Stimulated activated CD4-positive, alpha-beta T cell treated with anti-CD3 and anti-CD28 coated beads, Interleukin-15, amount 100 ng/mL, for 1 hour (primary cell): Measurements from ENCODE around the gene CFAP92.
A peak's percentile ranks its signal among the peaks of the same experiment; 100 is the strongest.

Source experiments
- DNase-seq, 2 donors: peaks; one replicate each; pipeline ENCODE4 v3.0.0-alpha.2; 2020; ENCODE audit warnings: low read depth in 1 of 2, low spot score in 1 of 2

Gene CFAP92

DNA sequence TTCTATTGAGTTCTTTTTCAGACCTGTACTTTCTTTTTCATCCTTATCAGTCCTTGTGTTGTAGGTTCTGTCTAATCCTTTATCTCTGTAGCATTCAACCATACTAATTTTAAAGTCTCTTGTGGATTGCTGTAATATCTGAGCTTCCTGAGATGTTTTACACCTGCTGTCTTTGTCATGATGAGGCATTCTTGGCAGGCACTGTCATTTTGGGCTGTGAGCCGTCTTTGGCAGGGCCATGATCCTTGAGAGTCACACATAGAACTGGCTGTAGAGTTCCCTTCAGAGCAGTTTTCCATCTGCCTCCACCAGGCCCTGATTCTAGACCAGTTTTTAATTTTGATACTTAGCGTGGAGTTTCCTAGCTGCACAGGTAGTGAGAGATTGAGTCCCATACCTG lies 13.9 kb upstream of the CFAP92 start:
- DNase-seq, result no peak

DNA sequence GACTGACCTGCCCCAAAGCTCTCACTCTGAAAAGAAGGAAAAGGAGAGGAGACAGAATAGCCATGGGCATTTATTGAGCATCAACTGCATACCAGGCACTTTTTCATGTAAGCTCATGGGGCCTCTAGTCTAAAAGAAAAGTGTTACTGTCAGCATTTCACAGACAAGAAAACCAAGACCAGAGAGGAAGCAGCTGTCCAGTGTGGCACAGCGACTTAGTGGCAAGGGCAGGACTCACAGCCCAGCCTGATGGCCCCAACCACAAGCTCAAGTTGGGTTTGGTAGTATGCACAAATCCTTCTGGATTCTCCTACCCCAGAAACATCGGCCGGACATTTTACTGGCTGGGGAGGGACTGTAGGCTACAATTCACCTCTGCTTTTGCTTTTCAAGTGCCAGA lies 13.0 kb upstream of the CFAP92 start:
- DNase-seq, result no peak

DNA sequence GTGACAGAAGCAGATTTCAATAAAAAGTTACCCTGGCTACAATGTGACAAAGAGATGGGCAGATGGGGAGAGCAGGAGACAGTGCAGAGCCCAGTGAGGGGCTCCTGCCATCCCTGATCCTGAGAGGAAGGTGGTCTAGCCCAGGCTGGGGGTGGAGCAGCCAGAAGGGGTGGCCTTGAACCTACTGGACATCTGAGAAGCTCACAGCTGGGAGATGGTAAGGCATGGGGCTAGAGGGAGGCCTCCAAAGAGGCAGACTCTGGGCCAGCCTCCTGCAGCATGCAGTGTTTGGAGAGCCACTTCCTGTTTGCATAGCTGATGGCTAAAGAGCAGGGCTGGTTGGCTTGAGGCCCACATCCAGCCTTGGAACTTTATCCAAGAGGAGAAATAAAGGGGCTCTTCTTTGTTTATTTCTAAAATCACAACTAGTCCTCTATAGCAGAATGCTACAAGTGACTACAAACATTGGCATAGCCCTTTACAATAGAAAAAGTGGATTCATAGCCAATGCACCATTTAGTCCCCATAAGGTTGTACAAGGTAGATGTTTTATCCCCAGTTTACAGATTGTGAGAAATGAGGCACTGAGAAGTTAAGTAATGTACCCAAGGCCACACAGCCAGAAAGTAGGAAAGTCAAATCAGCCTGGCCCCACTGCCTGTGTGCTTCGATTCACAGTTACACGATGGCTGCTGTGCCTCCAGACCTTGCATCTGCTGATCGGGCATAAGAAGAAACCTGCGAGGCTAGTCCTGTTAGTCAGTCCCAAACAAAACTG lies 11.8 kb upstream of the CFAP92 start:
- DNase-seq, result no peak

DNA sequence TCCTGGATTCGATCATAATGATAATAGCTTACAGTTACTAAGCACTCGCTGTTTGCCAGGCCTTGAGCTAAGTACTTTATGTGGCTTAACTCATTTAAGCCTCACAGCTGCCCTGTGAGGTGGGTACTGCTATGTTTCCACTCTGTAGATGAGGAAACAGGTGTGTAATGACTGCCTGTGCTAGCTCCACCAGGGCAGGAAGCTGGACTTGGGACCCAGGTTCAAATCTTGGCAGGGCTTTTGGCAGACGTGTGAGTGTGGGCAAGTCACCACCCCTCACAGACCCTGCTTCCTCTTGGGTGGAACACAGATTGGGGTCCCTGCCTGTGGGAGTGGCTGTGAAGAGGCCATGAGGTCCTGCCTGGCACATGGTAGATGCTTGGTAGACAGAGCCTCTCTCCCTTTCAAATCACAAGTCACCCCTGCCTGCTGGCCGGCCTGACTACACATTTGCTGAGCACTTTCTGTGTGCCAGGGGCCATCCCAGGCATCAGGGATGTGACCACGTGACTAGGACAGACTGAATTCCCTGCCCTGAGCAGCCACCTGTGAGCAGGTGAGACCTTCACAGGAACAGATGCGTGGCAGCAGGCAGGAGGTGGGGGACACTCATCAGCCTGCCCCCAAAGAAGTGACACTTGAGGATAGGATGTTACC lies 10.9 kb upstream of the CFAP92 start:
- no peak for DNase-seq

DNA sequence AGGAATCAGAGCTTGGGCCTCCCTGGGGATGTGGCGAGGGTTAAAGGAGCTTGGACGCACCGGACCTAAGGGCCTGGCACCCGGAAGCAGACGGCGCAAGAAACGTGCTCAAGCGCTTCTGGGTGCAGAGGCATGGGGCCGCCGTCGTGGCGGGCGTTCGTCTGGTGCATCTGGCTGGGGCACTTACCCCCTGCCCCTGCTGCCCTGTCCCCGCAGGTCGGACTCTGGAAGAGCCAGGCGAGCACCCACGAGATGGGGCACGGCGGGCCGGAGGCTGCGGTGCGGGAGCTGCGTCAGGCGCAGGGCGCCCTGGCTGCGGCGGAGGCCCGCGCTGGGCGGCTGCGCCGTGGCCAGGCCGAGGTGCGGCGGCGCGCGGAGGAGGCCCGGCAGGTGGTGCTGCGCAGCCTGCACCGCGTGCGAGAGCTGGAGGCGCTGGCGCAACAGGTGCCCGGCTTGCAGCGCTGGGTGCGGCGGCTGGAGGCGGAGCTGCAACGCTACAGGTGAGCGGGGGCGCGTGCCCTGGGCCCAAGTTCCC lies 9.8 kb upstream of the CFAP92 start:
- peak; percentile 20 to 37 for DNase-seq

DNA sequence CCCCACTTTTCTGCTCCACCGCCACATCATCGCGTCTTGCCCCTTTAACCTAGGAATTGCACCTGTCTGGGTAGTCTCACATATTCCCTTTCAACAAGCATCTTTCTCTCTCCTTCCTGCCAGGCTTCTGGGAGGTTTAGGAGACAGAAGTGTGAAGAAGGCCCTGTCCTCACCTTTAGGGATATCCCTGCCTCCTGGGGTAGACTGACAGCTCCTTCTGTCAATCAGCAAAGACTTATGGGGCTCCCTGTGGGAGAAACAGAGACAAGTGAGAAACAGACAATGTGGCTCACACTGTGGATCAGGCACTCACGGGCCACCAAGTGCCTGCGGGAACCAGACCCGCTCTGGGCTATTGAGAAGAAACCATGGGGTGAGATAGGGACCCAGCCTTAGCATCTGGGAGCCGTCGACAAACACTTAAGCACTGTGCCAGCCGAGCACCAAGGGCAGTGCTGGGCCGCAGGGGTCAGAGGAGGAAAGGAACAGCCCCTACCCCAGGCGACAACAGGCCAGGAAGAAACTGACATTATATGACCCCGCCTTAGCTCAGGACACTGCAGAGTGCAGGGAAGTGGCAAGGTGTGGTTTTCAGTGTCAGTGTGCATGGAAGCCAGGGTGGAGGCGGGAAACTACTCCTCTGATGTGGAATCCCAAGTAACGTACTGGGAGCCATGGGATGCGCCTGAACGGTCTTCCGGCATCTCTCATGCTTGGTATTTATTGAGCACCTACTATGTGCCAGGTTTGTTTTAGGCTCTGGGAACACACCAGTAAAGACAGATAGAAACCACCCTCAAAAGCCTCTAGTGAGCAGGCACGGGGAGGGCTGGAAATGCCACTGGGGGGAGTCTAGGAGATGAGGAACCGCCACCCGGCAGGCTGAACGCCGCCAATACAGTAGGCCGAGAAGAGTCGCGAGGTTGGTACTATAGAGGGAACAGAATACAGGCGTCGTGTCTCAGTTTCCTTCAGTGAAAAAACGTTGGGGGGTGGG lies 9.0 kb upstream of the CFAP92 start:
- DNase-seq, result no peak

DNA sequence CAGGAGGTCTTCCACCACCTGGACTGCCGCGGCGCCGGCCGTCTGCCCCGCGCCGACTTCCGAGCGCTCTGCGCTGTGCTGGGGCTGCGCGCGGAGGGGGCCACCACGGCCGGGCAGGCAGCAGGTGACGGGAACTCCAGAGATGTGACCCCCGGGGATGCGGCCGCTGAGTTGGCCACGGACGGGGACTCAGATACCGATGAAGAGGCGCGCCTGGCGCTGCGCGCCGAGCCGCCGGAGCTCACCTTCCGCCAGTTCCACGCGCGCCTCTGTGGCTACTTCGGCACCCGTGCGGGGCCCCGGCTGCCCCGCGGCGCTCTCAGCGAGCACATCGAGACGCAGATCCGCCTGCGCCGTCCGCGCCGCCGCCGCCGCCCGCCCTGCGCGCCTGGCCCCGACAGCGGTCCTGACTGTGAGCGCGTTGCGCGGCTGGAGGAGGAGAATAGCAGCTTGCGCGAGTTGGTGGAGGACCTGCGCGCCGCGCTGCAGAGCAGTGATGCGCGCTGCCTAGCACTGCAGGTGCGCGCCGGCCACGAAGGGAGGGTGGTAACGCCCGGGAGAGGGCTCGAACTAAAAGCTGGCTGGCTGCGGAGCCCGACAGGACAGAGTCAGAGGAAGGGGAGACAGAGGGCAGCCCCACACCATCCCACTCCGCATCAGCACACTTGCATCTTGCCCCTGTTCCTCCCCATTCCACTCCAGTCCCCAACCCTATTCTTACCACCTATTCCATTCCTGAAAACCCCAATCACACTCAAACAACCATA lies 8.1 kb upstream of the CFAP92 start:
- DNase-seq, result no peak

DNA sequence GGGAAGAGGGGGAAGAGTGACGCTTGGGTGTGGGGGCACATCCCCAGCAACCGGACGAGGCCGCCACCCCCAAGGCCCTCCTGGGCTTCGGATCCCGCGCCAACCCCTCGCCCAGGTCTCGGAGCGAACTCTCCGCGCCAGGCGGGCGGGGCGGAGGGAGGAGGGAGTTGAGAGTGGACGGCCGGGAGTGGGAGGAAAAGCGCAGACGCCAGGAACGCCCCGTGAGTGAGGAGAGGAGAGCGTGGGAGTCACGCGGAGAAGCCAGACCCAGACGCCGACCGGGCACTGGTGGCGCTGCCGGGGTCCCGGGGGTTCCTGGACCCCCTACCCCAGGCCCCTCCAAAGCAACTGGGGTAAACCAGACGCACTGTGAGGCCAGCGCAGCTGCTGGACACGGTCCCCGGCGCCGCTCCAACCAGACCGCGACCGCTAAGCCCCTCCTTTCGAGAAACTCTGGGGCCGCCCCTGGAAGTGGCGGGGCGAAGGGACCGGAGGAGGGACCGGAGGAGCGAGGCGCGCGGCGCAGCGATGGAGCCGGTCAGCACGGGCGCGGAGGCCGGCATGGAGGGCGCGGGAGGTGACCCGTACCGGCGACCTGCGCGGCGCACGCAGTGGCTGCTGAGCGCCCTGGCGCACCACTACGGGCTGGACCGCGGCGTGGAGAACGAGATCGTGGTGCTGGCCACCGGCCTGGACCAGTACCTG lies 7.4 kb upstream of the CFAP92 start, which contains the start of gene EFCC1:
EFCC1 (plus strand) TSS at position 204 of the 705 bp plus-strand sequence; CDS start at position 529, 325 bp downstream.
- DNase-seq, result no peak

DNA sequence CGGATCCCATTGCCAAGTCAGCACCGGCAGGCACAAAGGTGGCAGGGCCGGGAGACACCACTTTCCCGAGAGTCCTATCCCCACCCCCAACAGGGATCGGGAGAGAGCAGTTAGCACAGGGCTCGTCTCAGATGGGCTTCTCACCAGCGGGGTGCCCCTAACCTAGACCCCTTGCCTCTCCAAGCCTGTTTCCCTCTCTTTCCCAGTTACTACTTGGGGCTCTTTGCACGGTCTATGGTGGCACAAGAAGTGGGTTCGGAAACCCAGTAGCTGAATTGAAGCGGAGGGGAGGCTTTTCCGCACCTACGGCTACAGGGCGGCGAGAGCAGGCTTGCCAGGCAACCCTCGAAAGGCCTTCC lies 6.8 kb upstream of the CFAP92 start:
- DNase-seq, result no peak

DNA sequence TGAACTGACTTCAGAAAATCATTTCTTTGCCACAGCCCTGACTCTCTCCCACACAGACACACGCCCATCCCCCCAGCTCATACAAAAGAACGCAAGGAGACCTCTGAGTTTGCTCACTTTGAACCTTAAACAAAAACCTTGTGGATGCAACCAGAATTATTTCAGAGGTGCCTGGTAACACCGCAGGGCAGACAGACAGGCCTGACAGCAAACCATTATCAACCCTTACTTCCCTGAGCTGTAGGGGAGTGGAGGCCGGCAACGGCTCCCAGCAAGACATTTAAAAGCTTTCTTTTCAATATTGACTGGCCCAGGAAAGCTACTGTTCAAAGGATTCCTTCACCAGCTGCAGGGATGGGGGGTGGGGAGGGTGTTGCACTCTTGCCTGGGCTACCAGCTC lies 5.2 kb upstream of the CFAP92 start:
- DNase-seq, result no peak

DNA sequence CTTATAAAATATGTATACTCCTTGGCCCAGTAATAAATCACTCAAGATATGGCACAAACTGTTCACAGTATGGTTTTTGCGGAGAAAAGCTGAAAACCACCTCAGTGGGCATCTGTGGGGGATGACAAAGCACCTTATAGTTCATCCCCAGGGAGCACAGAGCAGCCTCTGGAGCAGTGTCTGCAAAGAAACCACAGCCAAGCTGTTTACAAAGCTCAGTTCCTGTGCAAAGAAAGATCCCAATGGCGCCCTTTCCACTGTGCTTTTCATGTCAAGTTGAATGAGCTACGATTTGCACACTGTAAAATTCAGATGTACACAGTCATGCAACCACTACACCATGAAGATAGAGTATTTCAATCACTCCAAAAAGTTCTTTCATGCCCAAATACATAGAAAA lies 4.7 kb upstream of the CFAP92 start:
- no peak for DNase-seq

DNA sequence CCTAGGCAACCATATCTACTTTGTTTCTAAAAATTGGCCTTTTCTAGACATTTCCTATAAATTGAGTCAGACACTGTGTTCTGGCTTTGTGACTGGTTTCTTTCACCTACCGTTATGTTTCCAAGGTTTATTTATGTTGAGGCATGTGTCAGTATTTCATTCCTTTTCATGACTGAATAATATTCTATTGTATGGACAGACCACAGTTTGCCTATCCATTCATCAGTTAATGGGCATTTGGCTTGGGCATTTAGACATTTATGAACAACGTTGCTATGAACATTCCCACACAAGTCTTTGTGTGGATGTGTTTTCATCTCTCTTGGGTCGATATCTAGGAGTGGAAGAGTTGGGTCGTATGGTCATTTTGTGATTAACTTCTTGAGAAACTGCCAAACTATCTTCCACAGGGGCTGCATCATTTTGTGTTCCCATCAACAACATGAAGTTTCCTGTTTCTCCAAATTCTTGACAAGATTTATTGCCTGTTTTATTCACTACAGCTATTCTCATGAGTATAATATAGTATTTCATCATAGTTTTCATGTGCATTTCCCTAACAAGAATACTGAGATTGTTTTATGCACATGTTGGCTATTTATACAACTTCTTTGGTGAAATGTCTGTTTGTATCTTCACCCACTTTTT lies 3.7 kb upstream of the CFAP92 start:
- no peak for DNase-seq

DNA sequence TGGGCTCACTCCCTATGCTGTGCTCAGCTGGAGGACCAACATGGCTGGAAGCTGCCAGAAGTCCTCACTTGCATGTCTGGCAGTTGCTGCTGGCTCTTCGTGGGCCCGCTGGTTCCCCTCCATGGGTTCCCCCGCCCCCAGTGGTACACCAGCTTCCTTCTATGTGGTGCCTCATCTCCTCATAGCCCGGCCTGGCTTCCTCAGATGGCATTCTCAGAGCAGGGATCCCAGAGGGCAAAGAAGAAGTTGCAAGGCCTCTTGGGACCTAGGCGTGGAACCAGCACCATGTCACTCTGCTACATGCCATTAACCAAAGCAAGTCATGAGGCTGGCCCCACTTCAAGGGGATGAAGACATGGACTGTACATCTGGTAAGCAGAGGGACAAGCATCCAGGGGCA lies 2.9 kb upstream of the CFAP92 start:
- no peak for DNase-seq

DNA sequence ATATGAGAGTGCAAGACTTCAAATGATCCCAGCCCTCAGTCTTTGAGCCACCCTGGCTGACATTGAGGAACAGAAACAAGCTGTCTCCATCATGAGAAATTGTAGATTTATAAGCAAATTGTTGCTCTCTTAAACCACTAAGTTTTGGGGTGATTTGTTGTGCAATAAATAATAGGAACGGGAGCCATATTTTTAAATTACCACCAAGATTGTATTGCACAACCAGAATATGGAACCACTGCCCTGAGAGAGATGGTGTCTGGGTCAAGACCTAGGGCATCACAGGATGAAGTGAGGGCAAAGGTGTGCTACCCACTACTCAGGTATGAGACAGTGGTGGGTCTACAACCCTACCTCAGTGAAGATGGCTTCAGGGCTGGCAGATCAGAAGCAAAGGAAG lies 2.3 kb upstream of the CFAP92 start:
- no peak for DNase-seq

DNA sequence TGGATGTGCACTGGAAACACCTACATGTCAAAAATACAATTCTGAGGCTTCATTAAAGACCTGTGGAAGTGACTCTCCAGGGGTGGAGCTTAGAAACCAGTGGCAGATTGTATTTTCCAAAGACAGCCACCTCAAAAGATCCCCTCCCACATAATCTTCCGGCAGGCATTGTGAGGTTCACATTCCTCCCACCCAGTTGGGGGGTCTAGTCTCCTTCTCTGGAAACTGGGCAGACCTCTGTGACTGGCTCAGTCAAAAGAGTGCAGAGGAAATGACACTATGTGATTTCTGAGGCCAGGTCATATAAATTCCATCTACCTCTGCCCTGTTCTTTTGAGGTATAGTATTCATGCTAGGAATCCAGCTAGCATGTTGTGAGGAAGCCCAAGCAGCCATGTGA lies 1.9 kb upstream of the CFAP92 start:
- DNase-seq, result no peak

DNA sequence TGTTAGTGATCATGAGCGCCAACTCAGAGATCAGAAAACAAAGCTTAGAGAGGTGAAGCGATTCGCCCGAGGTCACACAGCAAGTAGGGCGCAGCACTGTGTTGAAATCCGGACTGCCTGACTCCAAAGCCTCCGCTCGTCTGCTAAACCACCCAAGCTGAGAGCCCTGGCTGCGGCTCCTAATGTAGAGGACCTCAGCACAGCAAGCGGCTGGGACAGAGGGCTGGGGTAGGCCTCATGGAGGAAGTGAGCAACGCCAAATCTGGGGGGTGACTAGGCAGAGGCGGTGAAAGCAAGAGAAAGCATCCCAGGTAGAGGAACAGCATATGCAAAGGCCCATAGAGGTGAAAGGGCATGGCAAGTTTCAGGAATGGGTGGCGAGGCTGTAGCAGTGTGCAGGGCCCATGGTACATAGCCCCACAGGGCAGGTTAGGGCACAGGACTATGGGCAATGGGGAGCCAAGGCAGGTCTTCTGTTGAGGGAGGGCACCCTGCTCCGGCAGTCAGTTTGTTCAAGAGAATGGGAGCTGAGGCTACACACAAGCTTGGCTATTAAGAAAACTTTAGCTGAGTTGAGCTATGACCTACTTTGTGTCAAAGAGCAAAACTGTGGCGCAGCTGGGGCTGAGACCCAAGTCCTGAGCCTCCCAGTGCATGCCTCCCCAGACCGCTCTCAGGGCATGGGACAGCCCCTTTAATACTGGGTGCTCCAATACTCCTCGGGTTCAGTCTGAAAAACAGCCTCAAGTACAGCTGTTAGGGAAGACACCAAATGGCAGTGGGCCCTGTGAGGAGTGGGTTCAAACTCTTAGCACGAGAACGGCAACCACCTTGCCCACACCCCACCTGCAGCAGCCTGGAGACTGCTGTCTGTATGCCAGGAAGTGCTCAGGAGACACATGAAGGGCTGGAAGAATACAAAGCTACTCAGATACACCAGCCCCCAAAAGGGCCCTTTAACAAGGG lies 988 bp upstream of the CFAP92 start:
- no peak for DNase-seq

DNA sequence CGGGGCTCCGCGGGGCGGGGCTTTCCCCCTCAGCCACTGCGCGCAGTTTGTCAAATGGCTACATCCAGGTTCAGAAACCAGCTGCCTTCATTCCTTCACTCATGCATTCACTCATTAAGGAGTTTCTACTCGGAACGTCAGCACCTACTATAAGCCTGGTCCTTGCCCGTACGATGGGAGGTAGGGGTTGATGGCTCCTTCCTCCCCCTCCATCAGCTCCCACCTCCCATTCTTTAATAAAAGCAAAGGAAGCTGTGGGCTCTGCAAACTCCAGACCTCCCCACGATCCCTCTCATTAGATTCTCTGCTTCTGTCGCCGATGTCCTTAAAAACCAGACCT lies 267 bp upstream of the CFAP92 start:
- DNase-seq, result no peak

DNA sequence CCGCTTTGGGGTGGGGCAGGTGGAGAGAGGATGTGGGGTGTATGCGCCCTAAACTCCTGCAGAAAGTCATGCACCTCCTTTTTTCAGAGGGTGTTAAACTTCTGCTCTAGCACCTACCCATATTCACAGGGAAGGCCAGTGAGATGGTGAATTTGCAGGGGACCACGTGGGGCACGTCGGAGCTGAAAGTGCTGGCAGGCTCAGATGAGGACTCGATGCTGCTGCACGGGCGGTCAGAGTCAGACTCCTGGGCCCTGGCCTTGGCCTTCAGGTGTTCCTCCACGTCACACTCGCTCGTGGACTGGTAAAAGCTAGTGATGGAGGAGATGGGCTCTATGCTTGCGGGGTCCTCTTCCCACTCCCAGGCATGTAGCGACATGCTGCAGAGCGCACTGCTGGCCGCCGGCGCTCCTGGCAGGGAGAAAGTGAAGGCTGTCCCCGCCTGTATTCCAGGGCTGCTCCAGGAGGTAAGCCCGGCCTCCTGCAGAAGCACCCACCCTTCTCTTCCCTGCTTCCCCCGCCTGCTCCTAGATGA lies 883 bp downstream of the CFAP92 start:
- DNase-seq, result no peak
